ENCODE data around the gene SYCN.

Gene SYCN

GRCh38 chr19:39187552-39187943, 16.5 kb downstream of the SYCN start:
- 45% methylated on average over 7 of the region's 8 CpGs for WGBS
- H2BK5ac ChIP-seq (ENCODE audit: low read depth, low read length, poor library complexity, severe bottlenecking) = no peak overlapping the region

GRCh38 chr19:39186391-39186790, 17.7 kb downstream of the SYCN start:
- Histone ChIP-seq H3K79me1 (replicated peaks; ENCODE audit: low read length, poor library complexity, severe bottlenecking) (peaks cover 1% of the 10 kb centered on the region), H2BK120ac (ENCODE audit: low read depth, low read length) (no peak overlapping the region), H2AFZ (ENCODE audit: low read depth, low read length) (no peak overlapping the region), H3K4ac (ENCODE audit: low read depth in 1 of 2, low read length in 2 of 2) (no peak overlapping the region), H3K23ac (ENCODE audit: low read length in 2 of 2) (no peak overlapping the region), H3K36me3 (ENCODE audit: control insufficient read depth in 1 of 2, insufficient read depth in 2 of 2, low read depth in 1 of 2, low read length in 2 of 2) (peaks cover 0 to 8% of the 10 kb centered on the region in 2 experiments), H4K91ac (ENCODE audit: low read length) (no peak overlapping the region), H3K4me3 (ENCODE audit: insufficient read depth in 1 of 2, low read depth in 1 of 2, low read length in 2 of 2) (no peak overlapping the region), H3K9me3 (ENCODE audit: control insufficient read depth, low read length) (no peaks in the 10 kb centered on the region), H3K18ac (ENCODE audit: low read depth in 1 of 2, low read length in 2 of 2) (no peak overlapping the region), H3K4me2 (ENCODE audit: low read length, poor library complexity, severe bottlenecking) (no peak overlapping the region), H4K8ac (ENCODE audit: low read length) (no peak overlapping the region), H2BK5ac (ENCODE audit: low read depth, low read length, poor library complexity, severe bottlenecking) (no peak overlapping the region), H3K27me3 (ENCODE audit: control insufficient read depth in 1 of 2, insufficient read depth in 1 of 2, low read length in 2 of 2) (peaks cover 4 to 12% of the 10 kb centered on the region in 2 experiments), H3K27ac (ENCODE audit: low read length, poor library complexity, severe bottlenecking) (no peak overlapping the region), H2AK5ac (ENCODE audit: low read length, severe bottlenecking) (no peak overlapping the region), H3K4me1 (ENCODE audit: control insufficient read depth, insufficient read depth, low read depth, low read length) (no peaks in the 10 kb centered on the region), H2BK15ac (ENCODE audit: low read depth, poor library complexity, severe bottlenecking) (no peak overlapping the region), H2BK12ac (ENCODE audit: low read length in 2 of 2) (no peak overlapping the region), H3K14ac (ENCODE audit: low read length in 2 of 2) (no peak overlapping the region), H3K9ac (ENCODE audit: low read length) (no peak overlapping the region)
- WGBS = 95% methylated on average over 7 of the region's 8 CpGs
- no peak for DNase-seq

More at GRCh38 chr19:39187552-39187943, 16.5 kb downstream of the SYCN start:
- Histone ChIP-seq H4K91ac (ENCODE audit: low read length) (peak overlapping the region; percentile 16), H3K9ac (ENCODE audit: low read length) (no peak overlapping the region), H3K27me3 (ENCODE audit: control insufficient read depth in 1 of 2, insufficient read depth in 1 of 2, low read length in 2 of 2) (peaks cover 4 to 16% of the 10 kb centered on the region in 2 experiments), H3K4me3 (ENCODE audit: insufficient read depth in 1 of 2, low read depth in 1 of 2, low read length in 2 of 2) (no peak overlapping the region), H3K23ac (ENCODE audit: low read length in 2 of 2) (no peak overlapping the region), H3K14ac (ENCODE audit: low read length in 2 of 2) (no peak overlapping the region), H3K36me3 (ENCODE audit: control insufficient read depth in 1 of 2, insufficient read depth in 2 of 2, low read depth in 1 of 2, low read length in 2 of 2) (no peaks in the 10 kb centered on the region), H3K18ac (ENCODE audit: low read depth in 1 of 2, low read length in 2 of 2) (no peak overlapping the region), H3K4ac (ENCODE audit: low read depth in 1 of 2, low read length in 2 of 2) (no peak overlapping the region), H3K9me3 (ENCODE audit: control insufficient read depth, low read length) (no peaks in the 10 kb centered on the region), H3K4me1 (ENCODE audit: control insufficient read depth, insufficient read depth, low read depth, low read length) (no peaks in the 10 kb centered on the region), H2BK15ac (ENCODE audit: low read depth, poor library complexity, severe bottlenecking) (no peak overlapping the region), H3K4me2 (ENCODE audit: low read length, poor library complexity, severe bottlenecking) (no peak overlapping the region), H3K27ac (ENCODE audit: low read length, poor library complexity, severe bottlenecking) (no peak overlapping the region), H2AK5ac (ENCODE audit: low read length, severe bottlenecking) (no peak overlapping the region), H3K79me1 (replicated peaks; ENCODE audit: low read length, poor library complexity, severe bottlenecking) (no peaks in the 10 kb centered on the region), H2BK12ac (ENCODE audit: low read length in 2 of 2) (no peak overlapping the region), H2BK120ac (ENCODE audit: low read depth, low read length) (no peak overlapping the region), H4K8ac (ENCODE audit: low read length) (no peak overlapping the region), H2AFZ (ENCODE audit: low read depth, low read length) (no peak overlapping the region)
- DNase-seq = no peak

DNA sequence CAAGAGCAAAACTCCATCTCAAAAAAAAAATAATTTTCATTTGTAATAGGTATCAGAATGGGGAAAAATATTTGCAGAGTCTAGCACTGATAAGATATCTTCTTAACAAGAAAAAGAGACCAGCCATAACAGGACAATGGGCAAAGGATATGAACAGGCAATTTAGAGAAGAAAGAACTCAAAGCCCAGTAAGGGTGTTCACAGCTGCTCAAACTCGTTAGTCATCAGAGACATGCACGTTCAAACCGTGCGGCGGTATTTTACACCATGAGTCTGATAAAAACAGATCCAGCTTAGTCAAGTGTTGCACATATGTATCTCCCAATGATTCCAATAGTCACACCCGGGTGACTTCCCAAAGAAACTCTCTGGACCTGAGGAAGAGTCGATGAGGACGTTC, 21.0 kb downstream of the SYCN start:
- no peak for DNase-seq
- no peak overlapping the region for H2BK15ac ChIP-seq (ENCODE audit: low read depth, poor library complexity, severe bottlenecking)
- H3K23ac ChIP-seq (ENCODE audit: low read length in 2 of 2) = no peak overlapping the region
- no peak overlapping the region for H4K91ac ChIP-seq (ENCODE audit: low read length)
- no peak overlapping the region for H3K18ac ChIP-seq (ENCODE audit: low read depth in 1 of 2, low read length in 2 of 2)
- no peak overlapping the region for H3K4ac ChIP-seq (ENCODE audit: low read depth in 1 of 2, low read length in 2 of 2)
- H3K4me1 ChIP-seq (ENCODE audit: control insufficient read depth, insufficient read depth, low read depth, low read length) = peaks cover 3% of the 10 kb centered on the region
- peaks cover 4% of the 10 kb centered on the region for H3K79me1 ChIP-seq (replicated peaks; ENCODE audit: low read length, poor library complexity, severe bottlenecking)
- no peak overlapping the region for H2BK12ac ChIP-seq (ENCODE audit: low read length in 2 of 2)
- no peak overlapping the region for H2AFZ ChIP-seq (ENCODE audit: low read depth, low read length)
- H2BK120ac ChIP-seq (ENCODE audit: low read depth, low read length) = no peak overlapping the region
- H3K36me3 ChIP-seq (ENCODE audit: control insufficient read depth in 1 of 2, insufficient read depth in 2 of 2, low read depth in 1 of 2, low read length in 2 of 2) = peaks cover 23 to 37% of the 10 kb centered on the region in 2 experiments
- no peak overlapping the region for H3K14ac ChIP-seq (ENCODE audit: low read length in 2 of 2)
- no peak overlapping the region for H4K8ac ChIP-seq (ENCODE audit: low read length)
- no peak overlapping the region for H3K4me2 ChIP-seq (ENCODE audit: low read length, poor library complexity, severe bottlenecking)
- no peaks in the 10 kb centered on the region for H3K9me3 ChIP-seq (ENCODE audit: control insufficient read depth, low read length)
- no peak overlapping the region for H2AK5ac ChIP-seq (ENCODE audit: low read length, severe bottlenecking)
- no peak overlapping the region for H3K4me3 ChIP-seq (ENCODE audit: insufficient read depth in 1 of 2, low read depth in 1 of 2, low read length in 2 of 2)
- H3K27ac ChIP-seq (ENCODE audit: low read length, poor library complexity, severe bottlenecking) = no peak overlapping the region
- no peak overlapping the region for H2BK5ac ChIP-seq (ENCODE audit: low read depth, low read length, poor library complexity, severe bottlenecking)
- 90% methylated on average over 8 of the region's 8 CpGs for WGBS
- no peaks in the 10 kb centered on the region for H3K27me3 ChIP-seq (ENCODE audit: control insufficient read depth in 1 of 2, insufficient read depth in 1 of 2, low read length in 2 of 2)
- H3K9ac ChIP-seq (ENCODE audit: low read length) = no peak overlapping the region

DNA sequence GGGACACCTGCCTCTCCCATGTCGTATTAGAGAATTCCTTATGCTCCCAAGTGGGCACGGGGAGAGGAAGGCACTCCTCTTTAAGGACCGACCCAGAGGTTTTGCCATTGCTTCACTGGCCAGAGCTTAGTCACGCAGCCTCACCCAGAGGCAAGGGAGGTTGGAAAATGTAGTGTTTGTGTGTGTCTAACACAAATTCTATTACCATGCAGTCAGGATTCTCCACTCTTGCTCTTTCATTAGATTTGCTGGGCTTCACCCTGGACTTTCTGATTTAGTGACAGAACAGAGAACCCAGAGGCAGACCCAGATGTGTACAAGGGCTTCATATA, 21.9 kb downstream of the SYCN start:
- Histone ChIP-seq H2BK120ac (ENCODE audit: low read depth, low read length) (no peak overlapping the region), H3K9me3 (ENCODE audit: control insufficient read depth, low read length) (no peaks in the 10 kb centered on the region), H3K4me3 (ENCODE audit: insufficient read depth in 1 of 2, low read depth in 1 of 2, low read length in 2 of 2) (no peak overlapping the region), H3K4me1 (ENCODE audit: control insufficient read depth, insufficient read depth, low read depth, low read length) (peaks cover 3% of the 10 kb centered on the region), H3K79me1 (replicated peaks; ENCODE audit: low read length, poor library complexity, severe bottlenecking) (peaks cover 5% of the 10 kb centered on the region), H2BK15ac (ENCODE audit: low read depth, poor library complexity, severe bottlenecking) (no peak overlapping the region), H2AFZ (ENCODE audit: low read depth, low read length) (no peak overlapping the region), H3K4ac (ENCODE audit: low read depth in 1 of 2, low read length in 2 of 2) (no peak overlapping the region), H3K36me3 (ENCODE audit: control insufficient read depth in 1 of 2, insufficient read depth in 2 of 2, low read depth in 1 of 2, low read length in 2 of 2) (peaks cover 31 to 46% of the 10 kb centered on the region in 2 experiments), H3K18ac (ENCODE audit: low read depth in 1 of 2, low read length in 2 of 2) (no peak overlapping the region), H3K9ac (ENCODE audit: low read length) (peak overlapping the region; percentile 36), H3K4me2 (ENCODE audit: low read length, poor library complexity, severe bottlenecking) (no peak overlapping the region), H2BK12ac (ENCODE audit: low read length in 2 of 2) (no peak overlapping the region), H3K27me3 (ENCODE audit: control insufficient read depth in 1 of 2, insufficient read depth in 1 of 2, low read length in 2 of 2) (no peaks in the 10 kb centered on the region), H4K91ac (ENCODE audit: low read length) (no peak overlapping the region), H3K27ac (ENCODE audit: low read length, poor library complexity, severe bottlenecking) (no peak overlapping the region), H2BK5ac (ENCODE audit: low read depth, low read length, poor library complexity, severe bottlenecking) (no peak overlapping the region), H3K23ac (ENCODE audit: low read length in 2 of 2) (no peak overlapping the region), H4K8ac (ENCODE audit: low read length) (no peak overlapping the region), H3K14ac (ENCODE audit: low read length in 2 of 2) (no peak overlapping the region), H2AK5ac (ENCODE audit: low read length, severe bottlenecking) (no peak overlapping the region)
- 90% methylated on average over 3 of the region's 4 CpGs for WGBS
- no peak for DNase-seq
